Keratinocyte (primary cell): ENCODE results near the gene MICALL2. TPM values are rescaled to one million over a fixed set of nuclear protein-coding genes. Genes with fewer than 3 reads are reported as not detected.

Source experiments
- DNase-seq: peaks from one replicate; pipeline ENCODE4 v3.0.0-alpha.2; 2011; ENCODE audit warnings: low read depth, missing footprints, low spot score
- FAIRE-seq: peaks from 2 replicates; lab custom pipeline; 2011; peaks lifted over from hg19 to GRCh38; lab: Jason Lieb, UNC
- H2AFZ ChIP-seq: 2 replicates; pipeline ENCODE4 v1.6.0; 2012; ENCODE audit warnings: low read length, control low read depth, inconsistent platforms; ENCODE audit not compliant: control insufficient read depth
- H3K27ac ChIP-seq: 2 replicates; pipeline ENCODE4 v1.5.1; 2011; ENCODE audit warnings: low read length; ENCODE audit not compliant: control insufficient read depth, insufficient read depth
- H3K27me3 ChIP-seq: 3 replicates; pipeline ENCODE4 v1.6.0; 2011; ENCODE audit warnings: low read length; ENCODE audit not compliant: control insufficient read depth, insufficient read depth; ENCODE audit errors: extremely low read depth
- H3K36me3 ChIP-seq, 2 experiments: 2 replicates in 1 of 2; 3 replicates in 1 of 2; pipeline ENCODE4 v1.5.1; 2011; ENCODE audit warnings: low read length in 2 of 2, mild to moderate bottlenecking in 1 of 2; ENCODE audit not compliant: control insufficient read depth in 2 of 2, insufficient read depth in 2 of 2; ENCODE audit errors: extremely low read depth in 1 of 2
- H3K4me1 ChIP-seq: 3 replicates; pipeline ENCODE4 v1.5.1; 2011; ENCODE audit warnings: low read length; ENCODE audit not compliant: control insufficient read depth, insufficient read depth; ENCODE audit errors: extremely low read depth
- H3K4me2 ChIP-seq: 3 replicates; pipeline ENCODE4 v1.6.0; 2011; ENCODE audit warnings: low read depth, low read length; ENCODE audit not compliant: control insufficient read depth, insufficient read depth; ENCODE audit errors: extremely low read depth
- H3K4me3 ChIP-seq, 3 experiments: fragments of 200-600 bp in 1 of 3; sonication (generic) in 1 of 3; 2 replicates in 2 of 3; 3 replicates in 1 of 3; pipeline ENCODE4 v1.5.1; 2011 to 2016; ENCODE audit warnings: low read length in 3 of 3, mild to moderate bottlenecking in 3 of 3, control low read depth in 2 of 3, inconsistent platforms in 1 of 3, low read depth in 1 of 3, mixed read lengths in 1 of 3, mixed run types in 1 of 3, moderate library complexity in 1 of 3; ENCODE audit not compliant: control insufficient read depth in 2 of 3, insufficient read depth in 2 of 3; ENCODE audit errors: extremely low read depth in 1 of 3
- H3K79me2 ChIP-seq: 2 replicates; pipeline ENCODE4 v1.6.0; 2012; ENCODE audit warnings: low read length; ENCODE audit not compliant: control insufficient read depth, insufficient read depth
- H3K9ac ChIP-seq: 3 replicates; pipeline ENCODE4 v1.6.0; 2011; ENCODE audit warnings: low read length; ENCODE audit not compliant: control insufficient read depth, insufficient read depth; ENCODE audit errors: extremely low read depth
- H3K9me1 ChIP-seq: 3 replicates; pipeline ENCODE4 v1.6.0; 2011; ENCODE audit warnings: low read length; ENCODE audit not compliant: control insufficient read depth, insufficient read depth; ENCODE audit errors: extremely low read depth
- H3K9me3 ChIP-seq: 2 replicates; pipeline ENCODE4 v1.5.1; 2012; ENCODE audit warnings: low read depth, low read length; ENCODE audit not compliant: control insufficient read depth
- H4K20me1 ChIP-seq: 3 replicates; pipeline ENCODE4 v1.6.0; 2011; ENCODE audit warnings: low read length; ENCODE audit not compliant: control insufficient read depth, insufficient read depth; ENCODE audit errors: extremely low read depth
- EZH2 ChIP-seq: IDR thresholded peaks from one replicate; pipeline ENCODE4 v1.6.1; 2012; ENCODE audit warnings: inconsistent platforms, mild to moderate bottlenecking, low read length, moderate library complexity
- dilution Hi-C: fragments of 300-500 bp; cut with MboI; formaldehyde crosslinking; loops from one replicate; pipeline ENCODE4 v1.7.0; 2020; ENCODE audit warnings: low sequenced_read_pairs; ENCODE audit not compliant: extremely low pct_ligation_motif_present
- polyA plus RNA-seq, 5 experiments: library from polyadenylated mRNA; depleted of rRNA in 3 of 5; stranded (reverse) in 3 of 5; stranded (forward) in 1 of 5; unstranded in 1 of 5; fragments of >200 nt; gene quantifications; 1 replicate in 1 of 5; 2 replicates in 3 of 5; 3 replicates in 1 of 5; pipeline versions ENCODE4 v1.2.1 to v1.2.3, GENCODE V29; 2011 to 2012; ENCODE audit warnings: missing spikeins in 2 of 5, low read depth in 1 of 5, low replicate concordance in 1 of 5
- TF ChIP-seq, protein P1 (sequence below), 3 experiments: IDR thresholded peaks in 1 of 3; conservative IDR thresholded peaks in 1 of 3; optimal IDR thresholded peaks in 1 of 3; 2 replicates in 2 of 3; 3 replicates in 1 of 3; pipeline versions ENCODE3 to v1.5.1; 2011; ENCODE audit warnings: low read length in 3 of 3, mild to moderate bottlenecking in 3 of 3, moderate library complexity in 2 of 3, control low read depth in 1 of 3, inconsistent platforms in 1 of 3; ENCODE audit not compliant: insufficient read depth in 2 of 3; ENCODE audit errors: extremely low read depth in 1 of 3

The MICALL2 gene
- polyA plus RNA-seq, 1 donor (not counting 4 experiments of a cell fraction or from before 2014, with no cell fraction given): 10.4 TPM

DNA sequence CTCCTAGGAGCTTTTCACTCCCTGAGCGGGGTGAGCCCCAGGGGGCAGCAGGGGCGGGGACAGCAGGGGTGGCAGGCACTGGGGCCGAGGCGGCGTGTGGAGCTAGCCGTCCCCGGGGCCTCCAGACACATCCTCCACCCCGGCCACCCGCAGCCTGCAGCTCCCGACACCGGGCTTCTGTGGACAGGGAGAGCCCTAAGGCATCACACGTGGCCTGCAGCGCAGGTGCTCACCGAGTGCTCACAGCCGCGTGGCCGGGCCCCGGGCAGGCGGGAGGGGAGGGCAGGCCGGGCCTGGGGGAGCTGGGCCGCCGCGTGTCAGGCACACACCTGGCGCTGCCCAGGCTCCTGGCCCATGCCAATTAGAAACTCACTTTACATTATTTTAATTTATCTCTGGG lies 51.4 kb downstream of the MICALL2 start:
- H3K9ac ChIP-seq: no peak overlapping the region
- H4K20me1 ChIP-seq: no peaks in the 10 kb centered on the region
- H2AFZ ChIP-seq: no peak overlapping the region
- no peaks in the 10 kb centered on the region for H3K9me1 ChIP-seq
- FAIRE-seq: no peak
- no peak overlapping the region for H3K4me2 ChIP-seq
- dilution Hi-C loops: no loop called here
- no peak overlapping the region for H3K4me3 ChIP-seq
- no peaks in the 10 kb centered on the region for H3K4me1 ChIP-seq
- no peaks in the 10 kb centered on the region for H3K9me3 ChIP-seq
- TF ChIP-seq, protein P1, sequence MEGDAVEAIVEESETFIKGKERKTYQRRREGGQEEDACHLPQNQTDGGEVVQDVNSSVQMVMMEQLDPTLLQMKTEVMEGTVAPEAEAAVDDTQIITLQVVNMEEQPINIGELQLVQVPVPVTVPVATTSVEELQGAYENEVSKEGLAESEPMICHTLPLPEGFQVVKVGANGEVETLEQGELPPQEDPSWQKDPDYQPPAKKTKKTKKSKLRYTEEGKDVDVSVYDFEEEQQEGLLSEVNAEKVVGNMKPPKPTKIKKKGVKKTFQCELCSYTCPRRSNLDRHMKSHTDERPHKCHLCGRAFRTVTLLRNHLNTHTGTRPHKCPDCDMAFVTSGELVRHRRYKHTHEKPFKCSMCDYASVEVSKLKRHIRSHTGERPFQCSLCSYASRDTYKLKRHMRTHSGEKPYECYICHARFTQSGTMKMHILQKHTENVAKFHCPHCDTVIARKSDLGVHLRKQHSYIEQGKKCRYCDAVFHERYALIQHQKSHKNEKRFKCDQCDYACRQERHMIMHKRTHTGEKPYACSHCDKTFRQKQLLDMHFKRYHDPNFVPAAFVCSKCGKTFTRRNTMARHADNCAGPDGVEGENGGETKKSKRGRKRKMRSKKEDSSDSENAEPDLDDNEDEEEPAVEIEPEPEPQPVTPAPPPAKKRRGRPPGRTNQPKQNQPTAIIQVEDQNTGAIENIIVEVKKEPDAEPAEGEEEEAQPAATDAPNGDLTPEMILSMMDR (optimal IDR thresholded peaks at IDR 0.05 in 1 of 3, IDR thresholded peaks at IDR 0.05 in 1 of 3, conservative IDR thresholded peaks at IDR 0.05 in 1 of 3; ENCODE audit: extremely low read depth in 1 of 3, insufficient read depth in 2 of 3, low read length in 3 of 3): no peak
- no peak for TF ChIP-seq EZH2
- peaks cover 30% of the 10 kb centered on the region for H3K27me3 ChIP-seq
- H3K27ac ChIP-seq: no peak overlapping the region
- H3K36me3 ChIP-seq: no peaks in the 10 kb centered on the region
- H3K79me2 ChIP-seq: no peaks in the 10 kb centered on the region
- no peak for DNase-seq

DNA sequence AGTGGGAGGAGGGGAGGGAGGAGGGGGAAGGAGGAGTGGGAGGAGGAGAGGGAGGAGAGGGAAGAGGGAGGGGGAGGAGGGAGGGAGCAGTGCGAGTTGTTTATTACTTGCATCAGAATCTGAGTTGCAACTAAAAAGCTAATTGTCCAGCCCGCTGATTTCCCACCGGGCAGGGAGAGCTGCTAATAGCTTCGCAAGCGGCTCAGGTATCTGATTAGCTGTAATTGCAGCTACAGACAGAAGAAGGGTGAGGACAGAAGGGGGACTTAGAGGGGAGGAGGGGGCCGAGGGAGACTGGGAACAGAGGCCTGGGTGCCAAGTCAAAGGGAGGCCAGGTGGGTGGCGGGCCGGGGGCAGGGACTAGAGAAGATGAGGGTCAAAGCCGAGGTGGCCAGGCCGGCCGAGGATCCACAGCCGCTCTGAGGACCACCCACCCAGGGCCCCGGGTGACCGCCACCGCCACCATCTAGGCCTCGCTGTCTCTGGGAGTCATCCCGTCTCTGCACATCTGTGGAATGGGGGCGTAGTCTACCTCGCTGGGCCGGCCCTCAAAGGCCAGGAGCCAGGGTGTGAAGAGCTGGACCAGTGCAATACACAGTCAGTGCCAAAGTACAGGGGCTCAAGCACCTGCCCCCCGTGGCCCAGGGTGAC lies 54.2 kb downstream of the MICALL2 start:
- no peak overlapping the region for H3K9ac ChIP-seq
- H3K27ac ChIP-seq: no peak overlapping the region
- H3K9me3 ChIP-seq: no peaks in the 10 kb centered on the region
- H4K20me1 ChIP-seq: no peaks in the 10 kb centered on the region
- H3K4me3 ChIP-seq: no peak overlapping the region
- FAIRE-seq: no peak
- H3K27me3 ChIP-seq: peaks cover 39% of the 10 kb centered on the region
- no peak overlapping the region for H2AFZ ChIP-seq
- H3K36me3 ChIP-seq: no peaks in the 10 kb centered on the region
- TF ChIP-seq EZH2: no peak
- TF ChIP-seq, protein P1 (optimal IDR thresholded peaks at IDR 0.05 in 1 of 3, IDR thresholded peaks at IDR 0.05 in 1 of 3, conservative IDR thresholded peaks at IDR 0.05 in 1 of 3; ENCODE audit: extremely low read depth in 1 of 3, insufficient read depth in 2 of 3, low read length in 3 of 3): no peak
- no peaks in the 10 kb centered on the region for H3K9me1 ChIP-seq
- dilution Hi-C loops: no loop called here
- H3K4me1 ChIP-seq: no peaks in the 10 kb centered on the region
- DNase-seq: no peak
- H3K4me2 ChIP-seq: no peak overlapping the region
- no peaks in the 10 kb centered on the region for H3K79me2 ChIP-seq
